H9 (cell line): ENCODE measurements around the gene GRAMD1B. TPM values are rescaled to one million over a fixed set of nuclear protein-coding genes. Genes with fewer than 3 reads are reported as not detected.
"Not testable (repeated sequence)": the region's sequence is repeated elsewhere in the genome, so short reads cannot be mapped to it uniquely, and the experiment has no call there.

Experiments
- DNase-seq: peaks from one replicate; pipeline ENCODE4 v3.0.0-alpha.2; 2017
- H2AFZ ChIP-seq: one replicate; pipeline ENCODE4 v1.6.1; 2013; ENCODE audit warnings: mild to moderate bottlenecking, low read length, control low read depth, moderate library complexity
- H2AK5ac ChIP-seq: 2 replicates; pipeline ENCODE4 v1.6.1; 2013; ENCODE audit warnings: low read length, control low read depth, mixed read lengths; ENCODE audit not compliant: insufficient read length
- H2BK120ac ChIP-seq: one replicate; pipeline ENCODE4 v1.6.1; 2013; ENCODE audit warnings: low read depth, mild to moderate bottlenecking, low read length, control low read depth, inconsistent platforms; ENCODE audit not compliant: poor library complexity, severe bottlenecking
- H2BK12ac ChIP-seq: 2 replicates; pipeline ENCODE4 v1.6.1; 2013; ENCODE audit warnings: low read length, control low read depth, mixed read lengths, low read depth; ENCODE audit not compliant: insufficient read length
- H2BK15ac ChIP-seq: 2 replicates; pipeline ENCODE4 v1.6.1; 2013; ENCODE audit warnings: low read depth, low read length, control low read depth
- H2BK20ac ChIP-seq: one replicate; pipeline ENCODE4 v1.6.1; 2013; ENCODE audit warnings: low read depth, mild to moderate bottlenecking, low read length, control low read depth, inconsistent platforms; ENCODE audit not compliant: poor library complexity, severe bottlenecking
- H2BK5ac ChIP-seq: 2 replicates; pipeline ENCODE4 v1.6.1; 2013; ENCODE audit warnings: low read length, control low read depth, mixed read lengths; ENCODE audit not compliant: insufficient read length
- H3K14ac ChIP-seq: 2 replicates; pipeline ENCODE4 v1.6.1; 2013; ENCODE audit warnings: low read length, control low read depth; ENCODE audit not compliant: insufficient read depth
- H3K18ac ChIP-seq: 2 replicates; pipeline ENCODE4 v1.6.1; 2013; ENCODE audit warnings: low read depth, mild to moderate bottlenecking, mixed read lengths, low read length, control low read depth; ENCODE audit not compliant: insufficient read length
- H3K23ac ChIP-seq: 2 replicates; pipeline ENCODE4 v1.6.1; 2013; ENCODE audit warnings: low read length, control low read depth, mixed read lengths, low read depth; ENCODE audit not compliant: insufficient read length
- H3K23me2 ChIP-seq: 2 replicates; pipeline ENCODE4 v1.6.1; 2013; ENCODE audit warnings: low read depth, mild to moderate bottlenecking, mixed read lengths, low read length, control low read depth; ENCODE audit not compliant: insufficient read length, poor library complexity, severe bottlenecking
- H3K27ac ChIP-seq: 2 replicates; pipeline ENCODE4 v1.5.1; 2013; ENCODE audit warnings: low read length, control low read depth, mixed read lengths, low read depth; ENCODE audit not compliant: insufficient read length
- H3K27me3 ChIP-seq: 2 replicates; pipeline ENCODE4 v1.6.1; 2013; ENCODE audit warnings: low read length, control low read depth, inconsistent platforms; ENCODE audit not compliant: insufficient read depth
- H3K4ac ChIP-seq: 2 replicates; pipeline ENCODE4 v1.6.1; 2013; ENCODE audit warnings: low read depth, mild to moderate bottlenecking, control low read depth, inconsistent platforms, low read length, moderate library complexity
- H3K4me1 ChIP-seq: 2 replicates; pipeline ENCODE4 v1.6.1; 2013; ENCODE audit warnings: low read length, control low read depth, inconsistent platforms; ENCODE audit not compliant: insufficient read depth
- H3K4me2 ChIP-seq: 2 replicates; pipeline ENCODE4 v1.6.1; 2013; ENCODE audit warnings: low read length, control low read depth, mixed read lengths; ENCODE audit not compliant: insufficient read length, insufficient read depth
- H3K56ac ChIP-seq: 2 replicates; pipeline ENCODE4 v1.6.1; 2013; ENCODE audit warnings: low read depth, mild to moderate bottlenecking, mixed read lengths, low read length, control low read depth; ENCODE audit not compliant: insufficient read length
- H3K79me1 ChIP-seq: 2 replicates; pipeline ENCODE4 v1.6.1; 2013; ENCODE audit warnings: low read depth, mild to moderate bottlenecking, moderate library complexity, low read length, control low read depth, inconsistent platforms; ENCODE audit not compliant: insufficient read depth, poor library complexity, severe bottlenecking
- H3K79me2 ChIP-seq: 2 replicates; pipeline ENCODE4 v1.6.1; 2013; ENCODE audit warnings: low read length, control low read depth, inconsistent platforms; ENCODE audit not compliant: insufficient read depth
- H3K9ac ChIP-seq: 2 replicates; pipeline ENCODE4 v1.6.1; 2013; ENCODE audit warnings: low read length, control low read depth, mixed read lengths; ENCODE audit not compliant: insufficient read length; ENCODE audit errors: extremely low read depth
- H3K9me3 ChIP-seq: one replicate; pipeline ENCODE4 v1.6.1; 2013; ENCODE audit warnings: low read depth, low read length, inconsistent platforms; ENCODE audit not compliant: control insufficient read depth
- H3T11ph ChIP-seq: one replicate; pipeline ENCODE4 v1.6.1; 2013; ENCODE audit warnings: mild to moderate bottlenecking, low read length, control low read depth, inconsistent platforms
- H4K20me1 ChIP-seq: one replicate; pipeline ENCODE4 v1.6.1; 2013; ENCODE audit not compliant: control insufficient read depth, insufficient read length, insufficient read depth
- H4K5ac ChIP-seq: 2 replicates; pipeline ENCODE4 v1.6.1; 2013; ENCODE audit warnings: low read depth, mild to moderate bottlenecking, mixed read lengths, low read length, control low read depth; ENCODE audit not compliant: insufficient read length
- H4K8ac ChIP-seq: replicated peaks from 2 replicates; pipeline ENCODE4 v1.6.1; 2013; ENCODE audit warnings: low read length, control low read depth, mixed read lengths, low read depth; ENCODE audit not compliant: insufficient read length
- H4K91ac ChIP-seq: 2 replicates; pipeline ENCODE4 v1.6.1; 2013; ENCODE audit warnings: low read depth, mild to moderate bottlenecking, moderate library complexity, mixed read lengths, low read length, control low read depth; ENCODE audit not compliant: insufficient read length
- H3K27ac Mint-ChIP-seq, 3 experiments: 2 replicates in 2 of 3; 3 replicates in 1 of 3; pipeline ENCODE4 v1.8.0; 2020 to 2021; ENCODE audit warnings: mixed read lengths in 3 of 3, mild to moderate bottlenecking in 1 of 3, moderate library complexity in 1 of 3
- H3K27me3 Mint-ChIP-seq: 2 replicates; pipeline ENCODE4 v1.8.0; 2021; ENCODE audit warnings: low read depth, mild to moderate bottlenecking, moderate library complexity, mixed read lengths
- H3K36me3 Mint-ChIP-seq, 3 experiments: 2 replicates in 2 of 3; 3 replicates in 1 of 3; pipeline ENCODE4 v1.8.0; 2020 to 2021; ENCODE audit warnings: low read depth in 3 of 3, mixed read lengths in 3 of 3; ENCODE audit not compliant: insufficient read depth in 1 of 3
- H3K4me1 Mint-ChIP-seq, 2 experiments: 2 replicates each; pipeline ENCODE4 v1.8.0; 2020; ENCODE audit warnings: mixed read lengths in 2 of 2
- H3K4me3 Mint-ChIP-seq, 2 experiments: 2 replicates in 1 of 2; 3 replicates in 1 of 2; pipeline ENCODE4 v1.8.0; 2020 to 2021; ENCODE audit warnings: mild to moderate bottlenecking in 2 of 2, mixed read lengths in 2 of 2, moderate library complexity in 1 of 2
- H3K9me3 Mint-ChIP-seq, 2 experiments: 2 replicates in 1 of 2; 3 replicates in 1 of 2; pipeline ENCODE4 v1.8.0; 2020; ENCODE audit warnings: mild to moderate bottlenecking in 2 of 2, mixed read lengths in 2 of 2, moderate library complexity in 1 of 2
- WGBS: extraction: QIAGEN DNeasy Blood & Tissue Kit; methylation state at CpG from one replicate; pipeline ENCODE4 v1.1.7; 2013; ENCODE audit warnings: missing lambda C conversion rate, low lambda C conversion rate, mixed read lengths; ENCODE audit not compliant: insufficient read length; ENCODE audit errors: extremely low coverage; 5-methylcytosine and 5-hydroxymethylcytosine counted together
- total RNA-seq: library from RNA; stranded (reverse); gene quantifications from 2 replicates; pipeline ENCODE4 v1.2.1, GENCODE V29; 2021
- TF ChIP-seq, protein P1 (sequence below): fragments of 200-600 bp; sonication (generic); conservative IDR thresholded peaks from 3 replicates; pipeline ENCODE4 v1.8.0; 2021; ENCODE audit warnings: antibody characterized with exemption, mild to moderate bottlenecking

The GRAMD1B gene
- total RNA-seq, 1 experiment from 2014 or later = 25.9 TPM

DNA sequence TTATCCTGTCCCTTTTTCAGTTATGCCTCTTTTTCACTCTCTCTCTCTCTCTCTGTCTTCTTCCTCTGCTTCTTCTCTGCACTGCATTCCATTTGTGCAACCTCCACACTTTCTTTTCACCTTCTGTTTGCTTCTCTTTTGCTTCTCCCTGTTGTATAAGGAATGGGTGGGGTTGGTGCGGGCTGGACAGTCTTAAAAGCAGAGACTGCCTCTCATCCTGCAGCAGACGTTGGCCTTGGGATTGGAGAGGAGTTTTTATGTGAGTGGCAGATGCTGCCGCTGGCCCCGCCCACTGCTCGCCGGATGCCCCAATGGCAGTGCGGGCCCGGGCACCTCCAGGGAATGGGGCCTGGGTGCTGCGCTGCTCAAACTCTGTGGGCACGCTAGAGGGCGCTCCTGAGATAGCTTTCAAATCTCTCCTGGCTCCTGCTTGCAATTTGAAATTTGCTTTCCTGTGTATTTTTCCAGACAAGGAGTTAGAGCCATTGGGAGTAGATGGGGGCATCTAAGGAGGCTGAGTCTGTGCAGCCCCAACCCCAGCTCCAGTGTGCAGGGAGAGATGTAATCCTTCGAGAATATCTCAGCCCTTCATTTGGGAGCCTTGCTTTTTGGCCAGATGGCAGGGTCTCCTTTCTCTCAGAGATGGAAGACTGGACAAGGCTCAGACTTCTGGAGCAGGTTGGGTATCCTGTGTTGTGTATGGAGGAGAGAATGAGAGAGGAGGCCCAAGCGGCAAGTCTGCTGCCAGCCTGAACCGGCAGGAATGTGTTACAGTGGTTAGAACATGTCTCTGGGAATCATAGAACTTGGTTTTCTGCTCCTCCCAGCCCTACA, 81.2 kb downstream of the GRAMD1B start:
- no peaks in the 10 kb centered on the region for H3K23me2 ChIP-seq
- no peak overlapping the region for H4K8ac ChIP-seq
- H3K79me1 ChIP-seq = no peaks in the 10 kb centered on the region
- H3K23ac ChIP-seq = no peak overlapping the region
- H3K27ac ChIP-seq = no peak overlapping the region
- no peak overlapping the region for H3K4me2 ChIP-seq
- peaks cover 30 to 38% of the 10 kb centered on the region in 2 experiments for H3K4me1 Mint-ChIP-seq
- no peaks in the 10 kb centered on the region for H3K9me3 Mint-ChIP-seq
- WGBS = no CpG with 5 or more reads among the region's 14 CpGs
- peak overlapping the region in 1 of 2 experiments; percentile 43; a peak in 2 of 5 replicates for H3K4me3 Mint-ChIP-seq
- H3K36me3 Mint-ChIP-seq = no peaks in the 10 kb centered on the region
- H2BK20ac ChIP-seq = no peak overlapping the region
- no peak overlapping the region for H3K9ac ChIP-seq
- H3K14ac ChIP-seq = no peak overlapping the region
- H4K20me1 ChIP-seq = no peaks in the 10 kb centered on the region
- H3K27ac Mint-ChIP-seq = peak overlapping the region in 2 of 3 experiments; percentile 7 to 62; a peak in 4 of 7 replicates
- H2AFZ ChIP-seq = no peak overlapping the region
- no peak overlapping the region for H3K4ac ChIP-seq
- no peaks in the 10 kb centered on the region for H3K27me3 Mint-ChIP-seq
- no peak overlapping the region for H2BK120ac ChIP-seq
- H2BK12ac ChIP-seq = no peak overlapping the region
- no peaks in the 10 kb centered on the region for H3K9me3 ChIP-seq
- no peak overlapping the region for H3K56ac ChIP-seq
- H3K79me2 ChIP-seq = no peaks in the 10 kb centered on the region
- H3K27me3 ChIP-seq = no peaks in the 10 kb centered on the region
- H4K5ac ChIP-seq = no peak overlapping the region
- no peak overlapping the region for H2AK5ac ChIP-seq
- no peak overlapping the region for H4K91ac ChIP-seq
- H3K18ac ChIP-seq = no peak overlapping the region
- TF ChIP-seq, protein P1, sequence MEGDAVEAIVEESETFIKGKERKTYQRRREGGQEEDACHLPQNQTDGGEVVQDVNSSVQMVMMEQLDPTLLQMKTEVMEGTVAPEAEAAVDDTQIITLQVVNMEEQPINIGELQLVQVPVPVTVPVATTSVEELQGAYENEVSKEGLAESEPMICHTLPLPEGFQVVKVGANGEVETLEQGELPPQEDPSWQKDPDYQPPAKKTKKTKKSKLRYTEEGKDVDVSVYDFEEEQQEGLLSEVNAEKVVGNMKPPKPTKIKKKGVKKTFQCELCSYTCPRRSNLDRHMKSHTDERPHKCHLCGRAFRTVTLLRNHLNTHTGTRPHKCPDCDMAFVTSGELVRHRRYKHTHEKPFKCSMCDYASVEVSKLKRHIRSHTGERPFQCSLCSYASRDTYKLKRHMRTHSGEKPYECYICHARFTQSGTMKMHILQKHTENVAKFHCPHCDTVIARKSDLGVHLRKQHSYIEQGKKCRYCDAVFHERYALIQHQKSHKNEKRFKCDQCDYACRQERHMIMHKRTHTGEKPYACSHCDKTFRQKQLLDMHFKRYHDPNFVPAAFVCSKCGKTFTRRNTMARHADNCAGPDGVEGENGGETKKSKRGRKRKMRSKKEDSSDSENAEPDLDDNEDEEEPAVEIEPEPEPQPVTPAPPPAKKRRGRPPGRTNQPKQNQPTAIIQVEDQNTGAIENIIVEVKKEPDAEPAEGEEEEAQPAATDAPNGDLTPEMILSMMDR = peak; percentile 97
- H3K4me1 ChIP-seq = no peaks in the 10 kb centered on the region
- H2BK5ac ChIP-seq = no peak overlapping the region
- H2BK15ac ChIP-seq = no peak overlapping the region
- DNase-seq = peak; percentile 96
- no peak overlapping the region for H3T11ph ChIP-seq

GRCh38 chr11:123513309-123513708, 83.2 kb downstream of the GRAMD1B start:
- not testable (repeated sequence) for H3K9ac ChIP-seq, H3K27me3 ChIP-seq, H3K23me2 ChIP-seq, H3K27ac Mint-ChIP-seq, H3K23ac ChIP-seq, H2BK20ac ChIP-seq, H3K18ac ChIP-seq, H3K9me3 ChIP-seq, H3T11ph ChIP-seq, H2BK15ac ChIP-seq, H3K79me2 ChIP-seq, H2AK5ac ChIP-seq, H2AFZ ChIP-seq, H3K4ac ChIP-seq, H4K20me1 ChIP-seq, H3K27me3 Mint-ChIP-seq, H3K56ac ChIP-seq, H2BK12ac ChIP-seq, H2BK120ac ChIP-seq, H4K91ac ChIP-seq, H3K4me2 ChIP-seq, H3K14ac ChIP-seq, H3K9me3 Mint-ChIP-seq, H3K4me3 Mint-ChIP-seq, H3K4me1 ChIP-seq, H2BK5ac ChIP-seq, H3K79me1 ChIP-seq, DNase-seq, H3K27ac ChIP-seq, H4K8ac ChIP-seq, H3K36me3 Mint-ChIP-seq, H4K5ac ChIP-seq
- peaks cover 39 to 46% of the 10 kb centered on the region in 2 experiments for H3K4me1 Mint-ChIP-seq
